Cardiac fibroblast (primary cell): ENCODE results near the gene CZIB.
A peak's percentile ranks its signal among the peaks of the same experiment; 100 is the strongest.
"Not testable (repeated sequence)": the region's sequence is repeated elsewhere in the genome, so short reads cannot be mapped to it uniquely, and the experiment has no call there.

ENCODE experiments used
- DNase-seq, 2 donors: peaks; one replicate each; pipeline versions ENCODE4 v3.0.0 to v3.0.0-alpha.2; 2010; ENCODE audit warnings: low read depth in 2 of 2
- H3K4me3 ChIP-seq, 2 donors: replicated peaks in 1 of 2; 1 replicate in 1 of 2; 2 replicates in 1 of 2; pipeline ENCODE4 v1.5.1; 2011; ENCODE audit warnings: low read depth in 2 of 2, low read length in 2 of 2, mild to moderate bottlenecking in 2 of 2, moderate library complexity in 1 of 2
- CTCF ChIP-seq: IDR thresholded peaks from one replicate; pipeline ENCODE4 v1.5.1; 2011; ENCODE audit warnings: low read depth, mild to moderate bottlenecking, low read length, inconsistent platforms

CZIB gene

GRCh38 chr1:53190210-53190611 lies 30.2 kb downstream of the CZIB start:
- peak; percentile 4 for TF ChIP-seq CTCF
- H3K4me3 ChIP-seq, result no peak overlapping the region
- no peak for DNase-seq

- TF ChIP-seq CTCF, result no peak
- DNase-seq, result no peak
- H3K4me3 ChIP-seq, result no peak overlapping the region
Observed at GRCh38 chr1:53189061-53189460, 31.4 kb downstream of the CZIB start.

GRCh38 chr1:53188099-53188498 lies 32.3 kb downstream of the CZIB start:
- no peak overlapping the region for H3K4me3 ChIP-seq
- no peak for TF ChIP-seq CTCF
- DNase-seq, result no peak

- no peak for TF ChIP-seq CTCF
- no peak overlapping the region for H3K4me3 ChIP-seq
- DNase-seq, result no peak
Observed at GRCh38 chr1:53187401-53187800, 33.0 kb downstream of the CZIB start.

GRCh38 chr1:53186533-53186932 lies 33.9 kb downstream of the CZIB start:
- DNase-seq, result no peak
- no peak overlapping the region for H3K4me3 ChIP-seq
- no peak for TF ChIP-seq CTCF

GRCh38 chr1:53185955-53186297 lies 34.5 kb downstream of the CZIB start:
- not testable (repeated sequence) for H3K4me3 ChIP-seq, DNase-seq

- DNase-seq, result peak in 1 of 2 donors; percentile 84
- TF ChIP-seq CTCF, result no peak
- no peak overlapping the region for H3K4me3 ChIP-seq
Observed at GRCh38 chr1:53183095-53183990, 37.1 kb downstream of the CZIB start.
